ENCODE measurements around the gene TNFRSF9. TPM values are rescaled to one million over a fixed set of nuclear protein-coding genes. Genes with fewer than 3 reads are reported as not detected.
A peak's percentile ranks its signal among the peaks of the same experiment; 100 is the strongest.

Gene TNFRSF9
- total and polyA plus RNA-seq, 12 donors = 0.03 to 0.83 (median 0.13) TPM; not detected in 4

DNA sequence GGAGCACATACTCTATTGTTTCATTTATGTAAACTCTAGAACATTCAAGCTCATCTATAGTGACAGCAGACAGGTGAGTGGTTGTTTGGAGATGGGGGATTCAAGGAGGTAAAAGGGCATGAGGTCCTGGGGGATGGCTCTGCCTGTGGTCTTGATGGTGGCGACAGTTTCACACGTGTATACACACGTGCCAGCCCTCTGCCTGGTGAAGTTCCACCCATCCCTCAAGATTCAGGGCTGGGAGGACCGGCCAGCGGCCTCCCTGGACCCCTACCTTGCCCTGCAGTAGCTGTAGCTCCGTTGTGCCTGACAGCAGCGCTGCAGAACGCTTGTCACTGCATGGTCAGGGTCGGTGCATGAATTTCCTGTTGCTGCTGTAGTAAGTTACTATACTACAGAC lies 48.8 kb downstream of the TNFRSF9 start:
- Histone ChIP-seq H3K27me3 (peaks cover 12% of the 10 kb centered on the region), H3K36me3 (replicated peaks in 1 of 2) (no peaks in the 10 kb centered on the region), H3K27ac (no peak overlapping the region), H3K9me3 (replicated peaks in 1 of 3) (no peaks in the 10 kb centered on the region), H3K4me1 (replicated peaks in 1 of 2) (no peaks in the 10 kb centered on the region), H3K4me3 (no peak overlapping the region)
- intact Hi-C loops (cut with DNase I) = no loop called here
- WGBS, 4 donors = 45 to 73% (median 60%) methylated on average over 5 to 9 of the region's 9 CpGs
- TF ChIP-seq, protein P1, sequence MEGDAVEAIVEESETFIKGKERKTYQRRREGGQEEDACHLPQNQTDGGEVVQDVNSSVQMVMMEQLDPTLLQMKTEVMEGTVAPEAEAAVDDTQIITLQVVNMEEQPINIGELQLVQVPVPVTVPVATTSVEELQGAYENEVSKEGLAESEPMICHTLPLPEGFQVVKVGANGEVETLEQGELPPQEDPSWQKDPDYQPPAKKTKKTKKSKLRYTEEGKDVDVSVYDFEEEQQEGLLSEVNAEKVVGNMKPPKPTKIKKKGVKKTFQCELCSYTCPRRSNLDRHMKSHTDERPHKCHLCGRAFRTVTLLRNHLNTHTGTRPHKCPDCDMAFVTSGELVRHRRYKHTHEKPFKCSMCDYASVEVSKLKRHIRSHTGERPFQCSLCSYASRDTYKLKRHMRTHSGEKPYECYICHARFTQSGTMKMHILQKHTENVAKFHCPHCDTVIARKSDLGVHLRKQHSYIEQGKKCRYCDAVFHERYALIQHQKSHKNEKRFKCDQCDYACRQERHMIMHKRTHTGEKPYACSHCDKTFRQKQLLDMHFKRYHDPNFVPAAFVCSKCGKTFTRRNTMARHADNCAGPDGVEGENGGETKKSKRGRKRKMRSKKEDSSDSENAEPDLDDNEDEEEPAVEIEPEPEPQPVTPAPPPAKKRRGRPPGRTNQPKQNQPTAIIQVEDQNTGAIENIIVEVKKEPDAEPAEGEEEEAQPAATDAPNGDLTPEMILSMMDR (IDR thresholded peaks at IDR 0.05) = no peak
- TF ChIP-seq POLR2A (IDR thresholded peaks at IDR 0.05) = no peak
- no peak for DNase-seq

DNA sequence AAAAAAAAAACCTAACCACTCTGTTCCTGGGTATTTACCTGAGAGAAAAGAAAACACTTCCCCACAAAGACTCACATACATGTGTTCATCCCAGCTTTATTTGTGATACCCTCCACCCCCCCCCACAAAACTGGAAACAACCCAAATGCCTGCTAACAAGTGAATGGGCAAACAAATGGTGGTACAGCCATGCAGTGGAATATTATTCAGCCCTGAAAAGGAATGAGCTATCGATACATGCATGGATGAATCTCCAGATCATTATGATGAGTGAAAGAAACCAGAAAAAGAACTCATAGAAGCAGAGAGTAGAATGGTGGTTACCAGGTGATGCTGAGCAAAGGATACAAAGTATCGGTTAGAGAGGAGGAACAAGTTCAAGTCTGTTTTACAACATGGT lies 49.8 kb downstream of the TNFRSF9 start:
- no peaks in the 10 kb centered on the region for H3K4me1 ChIP-seq (replicated peaks in 1 of 2)
- H3K36me3 ChIP-seq (replicated peaks in 1 of 2) = no peaks in the 10 kb centered on the region
- DNase-seq = no peak
- no peak overlapping the region for H3K27ac ChIP-seq
- H3K4me3 ChIP-seq = no peak overlapping the region
- WGBS, 4 donors = 92 to 96% (median 94%) methylated on average over 2 of the region's 2 CpGs
- no peak for TF ChIP-seq POLR2A (IDR thresholded peaks at IDR 0.05)
- TF ChIP-seq, protein P1 (IDR thresholded peaks at IDR 0.05) = no peak
- peaks cover 12% of the 10 kb centered on the region for H3K27me3 ChIP-seq
- intact Hi-C loops (cut with DNase I) = no loop called here
- H3K9me3 ChIP-seq (replicated peaks in 1 of 3) = no peaks in the 10 kb centered on the region

DNA sequence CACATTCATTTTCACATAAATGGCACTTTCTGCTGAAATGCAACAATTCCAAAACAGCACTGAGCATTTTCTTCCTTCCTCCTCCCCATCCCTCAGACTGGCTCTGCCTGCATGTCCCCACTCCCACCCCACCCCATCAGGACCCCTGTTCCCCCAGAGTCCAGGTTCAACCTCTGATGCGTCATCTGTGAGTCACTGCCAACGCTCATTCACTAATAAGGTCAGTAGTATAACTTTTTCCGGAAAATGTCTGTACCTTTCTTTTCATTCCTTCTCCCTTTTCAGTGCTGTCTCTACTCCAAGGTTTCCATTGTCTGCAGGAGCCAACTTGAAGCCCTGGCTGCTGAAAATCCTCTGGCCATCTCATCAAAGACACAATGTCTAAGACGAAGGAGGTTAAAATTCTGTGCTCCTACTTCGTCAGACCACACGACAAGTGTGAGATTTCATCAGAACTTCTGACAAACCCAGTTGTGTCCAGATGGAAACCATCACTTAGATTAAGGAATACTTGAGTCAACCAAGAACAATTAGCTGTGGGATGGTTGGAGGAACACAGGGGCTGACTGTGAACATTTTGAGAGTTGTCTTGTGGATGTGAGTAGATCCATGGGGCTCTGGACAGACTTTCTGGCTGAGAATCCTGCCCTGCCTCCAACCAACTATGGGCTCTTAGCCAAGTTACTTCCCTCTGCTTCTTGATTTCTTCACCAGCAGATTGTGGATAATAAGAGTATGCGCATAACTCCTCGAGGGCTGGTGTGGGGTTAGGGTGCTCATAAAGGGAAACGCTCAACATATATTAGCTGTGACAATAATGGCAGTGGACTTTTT lies 52.2 kb downstream of the TNFRSF9 start:
- intact Hi-C loops (cut with DNase I) = no loop called here
- TF ChIP-seq POLR2A (IDR thresholded peaks at IDR 0.05) = no peak
- TF ChIP-seq, protein P1 (IDR thresholded peaks at IDR 0.05) = no peak
- H3K36me3 ChIP-seq (replicated peaks in 1 of 2) = no peaks in the 10 kb centered on the region
- no peaks in the 10 kb centered on the region for H3K4me1 ChIP-seq (replicated peaks in 1 of 2)
- DNase-seq = no peak
- peaks cover 12% of the 10 kb centered on the region for H3K27me3 ChIP-seq
- 73 to 75% (median 74%) methylated on average over 9 of the region's 9 CpGs for WGBS, 4 donors
- H3K27ac ChIP-seq = no peak overlapping the region
- H3K9me3 ChIP-seq (replicated peaks in 1 of 3) = no peaks in the 10 kb centered on the region
- H3K4me3 ChIP-seq = no peak overlapping the region

DNA sequence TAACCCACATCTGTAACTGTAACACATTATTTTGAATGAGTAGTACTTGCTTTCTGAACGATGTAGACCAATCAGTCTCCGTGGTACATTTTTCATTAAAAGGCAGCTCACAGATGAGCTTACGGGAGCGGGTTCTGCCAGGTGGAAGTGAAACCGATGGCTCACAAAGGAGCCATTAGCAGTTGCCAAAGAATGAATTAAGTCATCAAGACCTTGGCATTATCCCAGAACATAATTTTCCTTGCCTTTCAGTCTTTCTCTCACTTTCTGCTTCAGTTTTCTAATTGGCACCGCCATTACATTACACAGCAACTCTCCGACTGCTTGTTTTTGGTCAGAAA lies 54.3 kb downstream of the TNFRSF9 start:
- intact Hi-C loops (cut with DNase I) = no loop called here
- H3K27me3 ChIP-seq = peaks cover 12% of the 10 kb centered on the region

More for the DNA sequence above, 54.3 kb downstream of the TNFRSF9 start:
- Histone ChIP-seq H3K9me3 (replicated peaks in 1 of 3) (no peaks in the 10 kb centered on the region), H3K27ac (no peak overlapping the region), H3K4me3 (no peak overlapping the region), H3K36me3 (replicated peaks in 1 of 2) (no peaks in the 10 kb centered on the region), H3K4me1 (replicated peaks in 1 of 2) (no peaks in the 10 kb centered on the region)
- TF ChIP-seq, protein P1 (IDR thresholded peaks at IDR 0.05) = no peak
- no peak for TF ChIP-seq POLR2A (IDR thresholded peaks at IDR 0.05)
- WGBS, 4 donors = 44 to 66% (median 52%) methylated on average over 7 of the region's 7 CpGs
- peak in 1 of 7 donors; percentile 32 for DNase-seq
